ENCODE measurements around the gene OASL. TPM values are rescaled to one million over a fixed set of nuclear protein-coding genes. Genes with fewer than 3 reads are reported as not detected.
A peak's percentile ranks its signal among the peaks of the same experiment; 100 is the strongest.

OASL gene
- total RNA-seq, 1 experiment from 2014 or later, result 18.0 TPM

GRCh38 chr12:121015825-121016766 is 22.9 kb downstream of the OASL start, which contains the start of gene C12orf43:
C12orf43 (minus strand) TSS chr12:121016487; CDS start chr12:121016474, 13 bp downstream.
- DNase-seq (ENCODE audit: low spot score), result peak; percentile 95

DNA sequence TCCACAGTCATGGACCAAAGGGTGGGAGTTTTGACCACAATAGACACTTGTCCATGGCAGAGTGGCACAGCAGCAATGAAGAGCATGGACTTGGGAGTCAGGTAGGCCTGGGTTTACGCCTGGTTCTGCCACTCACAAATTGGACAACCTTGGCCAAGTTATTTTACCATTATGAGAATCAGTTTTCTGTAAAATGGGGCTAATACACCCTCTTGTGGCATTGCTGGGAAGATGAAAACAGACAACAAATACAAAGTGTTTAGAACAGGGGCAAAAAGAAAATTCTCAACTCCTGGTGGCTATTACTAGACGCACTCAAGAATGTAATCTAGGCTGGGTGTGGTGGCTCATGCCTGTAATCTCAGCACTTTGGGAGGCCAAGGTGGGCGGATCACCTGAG is 25.3 kb downstream of the OASL start:
- peak; percentile 19 for DNase-seq (ENCODE audit: low spot score)

DNA sequence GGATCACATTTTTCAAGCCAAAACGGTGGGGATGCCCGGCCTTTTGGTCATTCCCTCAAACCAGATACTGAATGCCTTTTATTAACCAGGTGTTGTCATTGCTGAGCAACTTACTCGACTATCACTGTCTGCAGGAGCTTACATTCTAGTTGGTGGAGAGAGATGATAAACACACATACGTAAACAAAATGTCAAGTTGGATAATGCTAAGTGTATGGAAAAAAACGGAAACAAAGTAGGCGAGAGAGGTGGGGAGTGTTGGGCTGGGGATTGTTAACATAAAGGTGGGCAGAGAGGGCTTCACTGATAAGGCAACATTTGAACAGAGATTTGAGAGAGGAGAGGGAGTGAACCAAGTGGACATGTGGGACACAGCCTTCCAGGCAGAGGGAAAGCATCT is 27.2 kb downstream of the OASL start:
- no peak for DNase-seq (ENCODE audit: low spot score)

DNA sequence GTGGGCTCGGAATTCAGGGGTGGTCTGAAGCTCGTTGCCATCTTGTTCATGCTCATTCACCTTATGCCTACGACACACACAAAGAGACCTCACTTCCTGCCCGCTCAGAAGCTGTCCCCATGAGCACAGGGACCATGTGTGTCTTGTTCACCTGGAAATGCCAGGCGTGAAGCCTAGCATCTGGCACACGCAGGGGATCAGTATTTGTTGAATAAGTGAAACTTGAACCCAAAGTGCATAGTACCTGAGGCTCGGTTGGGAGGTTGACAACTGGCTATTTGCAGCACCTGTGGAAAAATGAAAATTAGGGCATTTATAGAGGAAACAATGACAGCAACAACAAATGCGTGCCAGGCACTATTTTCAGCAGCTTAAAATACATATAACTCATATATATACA is 28.2 kb downstream of the OASL start:
- DNase-seq (ENCODE audit: low spot score), result no peak

GRCh38 chr12:121009741-121010140 is 29.3 kb downstream of the OASL start:
- peak; percentile 85 for DNase-seq (ENCODE audit: low spot score)

- no peak for DNase-seq (ENCODE audit: low spot score)
These were observed 30.5 kb downstream of the OASL start for GRCh38 chr12:121008347-121009098.

DNA sequence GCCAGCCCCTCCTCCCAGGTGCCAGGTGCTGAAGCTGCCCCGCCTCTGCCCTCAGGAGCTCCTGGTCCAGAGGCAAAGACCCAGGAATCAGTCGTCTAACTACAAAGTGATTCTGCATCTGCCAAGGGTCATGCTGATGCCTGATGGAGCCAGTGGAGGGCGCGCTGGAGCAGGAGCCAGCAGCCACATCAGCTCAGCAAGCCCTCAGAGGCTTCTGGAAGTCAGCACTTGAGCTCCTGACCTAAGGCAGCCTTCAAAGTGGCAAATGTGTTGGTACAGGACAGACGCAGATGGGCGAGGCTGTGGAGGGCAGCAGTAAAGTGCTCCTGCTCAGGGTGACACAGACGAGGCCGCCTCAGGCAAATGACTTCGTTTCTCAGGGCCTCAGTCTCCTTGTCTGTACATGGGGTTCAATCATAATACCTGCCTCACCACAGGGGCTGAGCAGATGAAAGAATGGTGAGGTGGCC is 33.7 kb downstream of the OASL start:
- DNase-seq (ENCODE audit: low spot score), result peak; percentile 74

- DNase-seq (ENCODE audit: low spot score), result no peak
These were observed 34.7 kb downstream of the OASL start for GRCh38 chr12:121004253-121004815.

DNA sequence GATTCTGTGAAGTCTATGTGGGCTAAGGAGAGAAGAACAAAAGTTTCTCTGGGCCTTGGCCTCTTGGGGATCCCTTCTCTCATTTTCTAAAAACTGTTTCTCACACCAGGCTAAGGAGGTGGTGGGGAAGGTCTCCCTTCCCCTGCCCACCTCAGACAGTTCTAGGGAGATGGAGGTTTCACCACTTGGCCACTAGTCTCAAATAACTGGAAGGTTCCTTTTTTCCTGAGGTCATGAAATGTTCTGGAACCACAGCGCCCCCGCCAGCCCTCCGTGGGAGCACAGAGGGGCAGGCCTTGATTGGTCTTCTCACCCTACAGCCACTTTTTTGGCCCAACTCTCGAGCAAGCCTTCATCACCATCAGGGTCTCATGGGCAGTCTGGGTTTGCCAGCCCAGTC is 35.4 kb downstream of the OASL start:
- DNase-seq (ENCODE audit: low spot score), result peak; percentile 18

- DNase-seq (ENCODE audit: low spot score), result no peak
These were observed 37.1 kb downstream of the OASL start for GRCh38 chr12:121001841-121002483.

DNA sequence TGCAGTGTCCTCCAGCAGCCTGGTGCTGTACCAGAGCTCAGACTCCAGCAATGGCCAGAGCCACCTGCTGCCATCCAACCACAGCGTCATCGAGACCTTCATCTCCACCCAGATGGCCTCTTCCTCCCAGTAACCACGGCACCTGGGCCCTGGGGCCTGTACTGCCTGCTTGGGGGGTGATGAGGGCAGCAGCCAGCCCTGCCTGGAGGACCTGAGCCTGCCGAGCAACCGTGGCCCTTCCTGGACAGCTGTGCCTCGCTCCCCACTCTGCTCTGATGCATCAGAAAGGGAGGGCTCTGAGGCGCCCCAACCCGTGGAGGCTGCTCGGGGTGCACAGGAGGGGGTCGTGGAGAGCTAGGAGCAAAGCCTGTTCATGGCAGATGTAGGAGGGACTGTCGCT is 38.0 kb downstream of the OASL start:
- no peak for DNase-seq (ENCODE audit: low spot score)

GRCh38 chr12:121000530-121000929 is 38.5 kb downstream of the OASL start:
- DNase-seq (ENCODE audit: low spot score), result no peak

- no peak for DNase-seq (ENCODE audit: low spot score)
These were observed 39.6 kb downstream of the OASL start for GRCh38 chr12:120999191-121000120.

DNA sequence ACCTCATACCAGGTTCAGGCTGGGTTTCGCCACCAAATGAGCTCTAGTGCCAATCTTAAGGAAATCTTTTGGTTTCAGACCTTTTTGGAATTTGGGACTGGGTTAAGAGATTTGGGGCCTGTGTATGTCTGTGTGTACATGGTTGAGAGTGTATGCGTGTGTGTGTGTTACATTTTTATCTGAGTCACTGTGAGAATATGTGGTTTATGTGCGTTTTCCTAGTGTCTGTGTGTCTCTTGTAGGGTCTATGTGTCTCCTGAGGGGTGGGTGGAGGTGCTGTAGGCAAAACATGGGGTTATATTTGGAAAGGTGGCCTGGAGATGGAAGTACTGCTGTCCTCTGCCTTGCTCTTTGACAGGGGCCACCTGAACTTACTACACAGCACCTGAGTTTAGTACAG is 40.6 kb downstream of the OASL start:
- DNase-seq (ENCODE audit: low spot score), result no peak

DNA sequence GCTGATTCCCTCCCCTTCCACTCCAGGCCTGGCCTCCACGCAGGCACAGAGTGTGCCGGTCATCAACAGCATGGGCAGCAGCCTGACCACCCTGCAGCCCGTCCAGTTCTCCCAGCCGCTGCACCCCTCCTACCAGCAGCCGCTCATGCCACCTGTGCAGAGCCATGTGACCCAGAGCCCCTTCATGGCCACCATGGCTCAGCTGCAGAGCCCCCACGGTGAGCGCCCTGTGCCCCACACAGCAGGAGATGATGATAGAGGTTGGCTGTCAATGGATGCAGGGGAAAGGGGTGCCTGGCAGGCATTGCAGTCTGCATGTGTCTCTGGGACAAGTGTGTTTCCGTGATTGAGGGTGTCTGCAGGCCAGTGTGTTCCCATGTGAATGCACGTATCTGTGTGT is 41.6 kb downstream of the OASL start:
- DNase-seq (ENCODE audit: low spot score), result no peak

- DNase-seq (ENCODE audit: low spot score), result no peak
These were observed 42.8 kb downstream of the OASL start for GRCh38 chr12:120996133-120996746.

GRCh38 chr12:120994589-120995337 is 44.3 kb downstream of the OASL start:
- DNase-seq (ENCODE audit: low spot score), result no peak

DNA sequence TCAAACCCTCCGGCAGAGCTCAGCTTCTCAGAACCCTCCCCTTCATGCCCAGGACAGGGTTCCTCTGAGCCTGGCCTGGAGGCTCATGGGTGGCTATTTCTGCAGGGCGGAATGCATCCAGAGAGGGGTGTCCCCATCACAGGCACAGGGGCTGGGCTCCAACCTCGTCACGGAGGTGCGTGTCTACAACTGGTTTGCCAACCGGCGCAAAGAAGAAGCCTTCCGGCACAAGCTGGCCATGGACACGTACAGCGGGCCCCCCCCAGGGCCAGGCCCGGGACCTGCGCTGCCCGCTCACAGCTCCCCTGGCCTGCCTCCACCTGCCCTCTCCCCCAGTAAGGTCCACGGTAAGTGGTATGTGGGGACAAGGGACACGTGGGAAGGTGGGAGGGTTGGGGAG is 45.0 kb downstream of the OASL start:
- no peak for DNase-seq (ENCODE audit: low spot score)

- DNase-seq (ENCODE audit: low spot score), result no peak
These were observed 45.5 kb downstream of the OASL start for GRCh38 chr12:120993496-120993895.
